ENCODE data around the gene INO80D. TPM values are rescaled to one million over a fixed set of nuclear protein-coding genes. Genes with fewer than 3 reads are reported as not detected.

INO80D gene
- total RNA-seq, 1 experiment from 2014 or later, result 14.4 TPM

GRCh38 chr2:206031162-206031784 is 54.7 kb downstream of the INO80D start:
- Histone ChIP-seq H3K9ac (ENCODE audit: low read length) (no peak overlapping the region), H3K27me3 (ENCODE audit: insufficient read depth, low read length) (no peaks in the 10 kb centered on the region), H3K4me1 (ENCODE audit: control insufficient read depth in 1 of 2, insufficient read depth in 2 of 2, low read length in 2 of 2) (peaks cover 0 to 7% of the 10 kb centered on the region in 2 experiments; a peak in 1 of 4 replicates), H3K4me2 (ENCODE audit: low read length) (peak overlapping the region; percentile 19; the same call in 1 of the 2 replicates), H3K4me3 (replicated peaks in 1 of 2; ENCODE audit: low read depth in 1 of 2, low read length in 2 of 2) (no peak overlapping the region), H3K36me3 (ENCODE audit: control insufficient read depth in 1 of 2, insufficient read depth in 2 of 2, low read length in 2 of 2) (no peaks in the 10 kb centered on the region), H2AFZ (ENCODE audit: low read depth, low read length, poor library complexity, severe bottlenecking) (no peak overlapping the region), H4K20me1 (ENCODE audit: insufficient read depth) (no peaks in the 10 kb centered on the region), H3K9me2 (ENCODE audit: insufficient read depth) (no peaks in the 10 kb centered on the region), H3K9me3 (ENCODE audit: control insufficient read depth in 1 of 2, insufficient read depth in 1 of 2, low read depth in 1 of 2, low read length in 2 of 2) (no peaks in the 10 kb centered on the region), H3K79me2 (ENCODE audit: insufficient read depth, low read length) (peaks cover 11% of the 10 kb centered on the region), H3K27ac (ENCODE audit: low read depth, low read length) (no peak overlapping the region)
- TF ChIP-seq SP1 (IDR thresholded peaks at IDR 0.05; ENCODE audit: low read depth) (peak; percentile 21; the same call in 1 of the 2 replicates), POLR2A (IDR thresholded peaks at IDR 0.05; ENCODE audit: borderline replicate concordance, extremely low read depth, insufficient read depth, insufficient read length) (no peak), ZNF274 (IDR thresholded peaks at IDR 0.05; ENCODE audit: low read depth, low read length) (no peak), EGR1 (IDR thresholded peaks at IDR 0.05; ENCODE audit: low read depth) (no peak), SRF (IDR thresholded peaks at IDR 0.05; ENCODE audit: low read depth) (no peak), FOSL1 (IDR thresholded peaks at IDR 0.05; ENCODE audit: low read depth) (peak; percentile 13; the same call in 1 of the 2 replicates), JUND (IDR thresholded peaks at IDR 0.05) (no peak)
- TF ChIP-seq, protein P1, sequence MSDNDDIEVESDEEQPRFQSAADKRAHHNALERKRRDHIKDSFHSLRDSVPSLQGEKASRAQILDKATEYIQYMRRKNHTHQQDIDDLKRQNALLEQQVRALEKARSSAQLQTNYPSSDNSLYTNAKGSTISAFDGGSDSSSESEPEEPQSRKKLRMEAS (IDR thresholded peaks at IDR 0.05), result no peak
- intact Hi-C loops (cut with micrococcal nuclease), result no loop called here
- no TSS peak for BruUV-seq (replicated peaks)
- RAD21 ChIA-PET (ENCODE audit: low non-redundant PET in 1 of 2, low total read pairs in 2 of 2, uncharacterized antibody in 2 of 2, unreplicated experiment in 2 of 2), result no interaction called here
- ATAC-seq (no peak; the same call in 1 of the 2 replicates), DNase-seq (ENCODE audit: low read depth, low spot score) (no peak)
- CTCF ChIA-PET, result no interaction called here
- POLR2A ChIA-PET, result no interaction called here

DNA sequence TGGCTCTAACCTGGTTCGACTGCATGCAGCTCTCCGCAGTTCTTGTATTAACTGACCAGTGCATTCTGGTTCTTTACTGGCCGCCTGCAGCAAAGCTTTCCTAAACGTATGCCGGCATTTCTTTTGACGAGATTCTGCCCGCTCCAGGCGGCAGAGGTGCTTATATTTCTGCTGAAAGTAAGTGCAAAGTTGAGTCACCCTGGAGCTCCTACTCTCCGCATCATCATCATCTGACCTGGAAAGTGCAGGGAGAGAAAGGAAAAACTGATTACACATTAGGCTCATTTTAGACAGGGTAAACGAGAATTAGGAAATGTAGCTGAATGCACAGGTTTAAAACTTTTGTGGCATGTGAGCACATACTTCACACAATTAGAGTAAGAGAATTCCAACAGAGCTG is 57.9 kb downstream of the INO80D start:
- ChIA-PET RAD21 (ENCODE audit: low non-redundant PET in 1 of 2, low total read pairs in 2 of 2, uncharacterized antibody in 2 of 2, unreplicated experiment in 2 of 2) (no interaction called here), POLR2A (no interaction called here), CTCF (no interaction called here)
- peaks cover 0 to 7% of the 10 kb centered on the region in 2 experiments; a peak in 1 of 4 replicates for H3K4me1 ChIP-seq (ENCODE audit: control insufficient read depth in 1 of 2, insufficient read depth in 2 of 2, low read length in 2 of 2)
- no peaks in the 10 kb centered on the region for H3K27me3 ChIP-seq (ENCODE audit: insufficient read depth, low read length)
- no peaks in the 10 kb centered on the region for H4K20me1 ChIP-seq (ENCODE audit: insufficient read depth)
- H3K9ac ChIP-seq (ENCODE audit: low read length), result no peak overlapping the region
- peaks cover under 1% of the 10 kb centered on the region for H3K79me2 ChIP-seq (ENCODE audit: insufficient read depth, low read length)
- H3K4me3 ChIP-seq (replicated peaks in 1 of 2; ENCODE audit: low read depth in 1 of 2, low read length in 2 of 2), result no peak overlapping the region
- H3K9me3 ChIP-seq (ENCODE audit: control insufficient read depth in 1 of 2, insufficient read depth in 1 of 2, low read depth in 1 of 2, low read length in 2 of 2), result no peaks in the 10 kb centered on the region
- H2AFZ ChIP-seq (ENCODE audit: low read depth, low read length, poor library complexity, severe bottlenecking), result no peak overlapping the region
- DNase-seq (ENCODE audit: low read depth, low spot score) (no peak), ATAC-seq (no peak)
- no peak overlapping the region for H3K27ac ChIP-seq (ENCODE audit: low read depth, low read length)
- H3K36me3 ChIP-seq (ENCODE audit: control insufficient read depth in 1 of 2, insufficient read depth in 2 of 2, low read length in 2 of 2), result no peaks in the 10 kb centered on the region
- intact Hi-C loops (cut with micrococcal nuclease), result no loop called here
- H3K4me2 ChIP-seq (ENCODE audit: low read length), result no peak overlapping the region
- no peak for TF ChIP-seq POLR2AphosphoS5 (IDR thresholded peaks at IDR 0.05; ENCODE audit: low read depth, low read length)
- no peak for TF ChIP-seq SIN3A (IDR thresholded peaks at IDR 0.05; ENCODE audit: low read depth)
- no peak for TF ChIP-seq RAD21 (IDR thresholded peaks at IDR 0.05; ENCODE audit: low read depth)
- no peak for TF ChIP-seq ZNF274 (IDR thresholded peaks at IDR 0.05; ENCODE audit: low read depth, low read length)
- no peak for TF ChIP-seq POLR2A (IDR thresholded peaks at IDR 0.05; ENCODE audit: borderline replicate concordance, extremely low read depth, insufficient read depth, insufficient read length)
- no peak for TF ChIP-seq FOSL1 (IDR thresholded peaks at IDR 0.05; ENCODE audit: low read depth)
- TF ChIP-seq, protein P1 (IDR thresholded peaks at IDR 0.05), result no peak
- TF ChIP-seq EGR1 (IDR thresholded peaks at IDR 0.05; ENCODE audit: low read depth), result no peak
- TF ChIP-seq SRF (IDR thresholded peaks at IDR 0.05; ENCODE audit: low read depth), result no peak
- TF ChIP-seq TCF7L2 (IDR thresholded peaks at IDR 0.05; ENCODE audit: borderline replicate concordance, extremely low read depth, insufficient read depth, insufficient read length), result no peak
- TF ChIP-seq ATF3 (IDR thresholded peaks at IDR 0.05), result no peak
- TF ChIP-seq SP1 (IDR thresholded peaks at IDR 0.05; ENCODE audit: low read depth), result no peak
- TF ChIP-seq, protein P2, sequence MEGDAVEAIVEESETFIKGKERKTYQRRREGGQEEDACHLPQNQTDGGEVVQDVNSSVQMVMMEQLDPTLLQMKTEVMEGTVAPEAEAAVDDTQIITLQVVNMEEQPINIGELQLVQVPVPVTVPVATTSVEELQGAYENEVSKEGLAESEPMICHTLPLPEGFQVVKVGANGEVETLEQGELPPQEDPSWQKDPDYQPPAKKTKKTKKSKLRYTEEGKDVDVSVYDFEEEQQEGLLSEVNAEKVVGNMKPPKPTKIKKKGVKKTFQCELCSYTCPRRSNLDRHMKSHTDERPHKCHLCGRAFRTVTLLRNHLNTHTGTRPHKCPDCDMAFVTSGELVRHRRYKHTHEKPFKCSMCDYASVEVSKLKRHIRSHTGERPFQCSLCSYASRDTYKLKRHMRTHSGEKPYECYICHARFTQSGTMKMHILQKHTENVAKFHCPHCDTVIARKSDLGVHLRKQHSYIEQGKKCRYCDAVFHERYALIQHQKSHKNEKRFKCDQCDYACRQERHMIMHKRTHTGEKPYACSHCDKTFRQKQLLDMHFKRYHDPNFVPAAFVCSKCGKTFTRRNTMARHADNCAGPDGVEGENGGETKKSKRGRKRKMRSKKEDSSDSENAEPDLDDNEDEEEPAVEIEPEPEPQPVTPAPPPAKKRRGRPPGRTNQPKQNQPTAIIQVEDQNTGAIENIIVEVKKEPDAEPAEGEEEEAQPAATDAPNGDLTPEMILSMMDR (IDR thresholded peaks at IDR 0.05 in 2 of 3, conservative IDR thresholded peaks at IDR 0.05 in 1 of 3; ENCODE audit: borderline replicate concordance in 1 of 3, insufficient read depth in 1 of 3, low read depth in 2 of 3, low read length in 2 of 3), result no peak
- TF ChIP-seq EZH2 (IDR thresholded peaks at IDR 0.05), result no peak
- no TSS peak for BruUV-seq (replicated peaks)
- no peaks in the 10 kb centered on the region for H3K9me2 ChIP-seq (ENCODE audit: insufficient read depth)

Measured in HCT116 (cell line).